ENCODE data around the gene C5orf52. TPM values are rescaled to one million over a fixed set of nuclear protein-coding genes. Genes with fewer than 3 reads are reported as not detected.
"Not testable (repeated sequence)": the region's sequence is repeated elsewhere in the genome, so short reads cannot be mapped to it uniquely, and the experiment has no call there.

C5orf52 gene
- total RNA-seq, 2 donors from 2014 or later: not detected

DNA sequence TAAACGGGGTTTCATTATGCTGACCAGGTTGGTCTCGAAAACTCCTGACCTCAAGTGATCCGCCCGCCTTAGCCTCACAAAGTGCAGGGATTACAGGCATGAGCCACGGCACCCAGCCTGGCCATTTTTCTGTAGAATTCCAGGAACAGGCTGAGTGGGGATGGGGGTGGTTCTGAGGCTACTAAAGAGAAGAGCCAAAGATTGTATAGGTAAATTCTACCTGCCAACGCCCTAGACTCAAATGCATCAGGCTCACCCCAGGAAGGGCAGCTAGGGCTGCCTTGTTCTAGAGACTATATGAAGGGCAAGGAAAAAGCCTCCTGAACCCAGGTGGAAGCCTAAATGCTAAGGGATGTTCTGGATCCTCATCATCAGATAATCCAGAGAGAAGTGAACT, 1.6 kb upstream of the C5orf52 start:
- Histone ChIP-seq H3K36me3 (no peaks in the 10 kb centered on the region), H3K27me3 (replicated peaks; ENCODE audit: insufficient read depth) (no peaks in the 10 kb centered on the region), H3K4me1 (ENCODE audit: control insufficient read depth in 1 of 2, low read depth in 2 of 2) (peaks cover 5 to 7% of the 10 kb centered on the region in 2 donors), H3K27ac (no peak overlapping the region), H3K9me3 (no peaks in the 10 kb centered on the region), H3K4me3 (no peak overlapping the region)
- no peak for ATAC-seq (ENCODE audit: insufficient number of reproducible peaks, low FRiP score, low read depth)
- no peak for DNase-seq (ENCODE audit: low spot score)
- TF ChIP-seq, protein P1, sequence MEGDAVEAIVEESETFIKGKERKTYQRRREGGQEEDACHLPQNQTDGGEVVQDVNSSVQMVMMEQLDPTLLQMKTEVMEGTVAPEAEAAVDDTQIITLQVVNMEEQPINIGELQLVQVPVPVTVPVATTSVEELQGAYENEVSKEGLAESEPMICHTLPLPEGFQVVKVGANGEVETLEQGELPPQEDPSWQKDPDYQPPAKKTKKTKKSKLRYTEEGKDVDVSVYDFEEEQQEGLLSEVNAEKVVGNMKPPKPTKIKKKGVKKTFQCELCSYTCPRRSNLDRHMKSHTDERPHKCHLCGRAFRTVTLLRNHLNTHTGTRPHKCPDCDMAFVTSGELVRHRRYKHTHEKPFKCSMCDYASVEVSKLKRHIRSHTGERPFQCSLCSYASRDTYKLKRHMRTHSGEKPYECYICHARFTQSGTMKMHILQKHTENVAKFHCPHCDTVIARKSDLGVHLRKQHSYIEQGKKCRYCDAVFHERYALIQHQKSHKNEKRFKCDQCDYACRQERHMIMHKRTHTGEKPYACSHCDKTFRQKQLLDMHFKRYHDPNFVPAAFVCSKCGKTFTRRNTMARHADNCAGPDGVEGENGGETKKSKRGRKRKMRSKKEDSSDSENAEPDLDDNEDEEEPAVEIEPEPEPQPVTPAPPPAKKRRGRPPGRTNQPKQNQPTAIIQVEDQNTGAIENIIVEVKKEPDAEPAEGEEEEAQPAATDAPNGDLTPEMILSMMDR (IDR thresholded peaks at IDR 0.05): no peak

DNA sequence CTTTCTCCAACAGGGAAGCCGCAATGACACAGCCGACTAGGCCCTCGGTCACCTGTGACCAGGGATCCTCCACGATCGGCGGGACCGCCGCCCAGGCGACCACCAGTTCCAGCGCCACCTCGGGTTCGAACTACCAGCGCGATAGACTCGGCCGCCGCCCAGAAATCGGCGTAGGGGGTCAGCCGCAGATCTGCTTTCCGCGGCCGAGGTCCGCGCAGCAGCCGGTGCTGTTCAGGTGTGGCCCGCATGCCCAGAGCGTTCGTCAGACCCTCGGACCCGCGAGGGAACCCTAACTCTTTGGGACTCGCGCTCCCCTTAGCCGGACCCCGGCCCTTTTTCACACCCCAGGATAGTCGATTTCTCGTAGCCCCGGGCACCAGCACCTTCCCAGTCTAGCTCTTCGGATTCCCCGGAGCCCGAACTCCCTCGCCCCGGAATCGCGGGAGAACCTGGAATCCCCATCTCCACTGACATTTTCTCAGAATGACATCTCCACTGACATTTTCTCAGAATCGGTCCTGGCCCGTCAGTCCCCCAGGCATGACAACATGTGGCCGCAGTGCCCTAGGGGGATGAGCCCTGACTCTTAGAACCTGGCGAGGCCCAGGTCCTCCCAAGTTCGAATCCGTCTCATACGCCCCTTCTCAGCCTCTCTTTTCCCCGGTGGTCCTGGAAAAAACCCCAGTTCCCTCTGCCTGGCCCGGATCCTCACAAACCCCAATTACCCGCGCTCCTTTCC, 428 bp downstream of the C5orf52 start:
- H3K4me3 ChIP-seq: peak overlapping the region; percentile 86
- peaks cover 5 to 7% of the 10 kb centered on the region in 2 donors for H3K4me1 ChIP-seq (ENCODE audit: control insufficient read depth in 1 of 2, low read depth in 2 of 2)
- TF ChIP-seq, protein P1 (IDR thresholded peaks at IDR 0.05): no peak
- no peaks in the 10 kb centered on the region for H3K9me3 ChIP-seq
- no peak for ATAC-seq (ENCODE audit: insufficient number of reproducible peaks, low FRiP score, low read depth)
- no peaks in the 10 kb centered on the region for H3K27me3 ChIP-seq (replicated peaks; ENCODE audit: insufficient read depth)
- no peak for DNase-seq (ENCODE audit: low spot score)
- H3K36me3 ChIP-seq: no peaks in the 10 kb centered on the region
- H3K27ac ChIP-seq: no peak overlapping the region

DNA sequence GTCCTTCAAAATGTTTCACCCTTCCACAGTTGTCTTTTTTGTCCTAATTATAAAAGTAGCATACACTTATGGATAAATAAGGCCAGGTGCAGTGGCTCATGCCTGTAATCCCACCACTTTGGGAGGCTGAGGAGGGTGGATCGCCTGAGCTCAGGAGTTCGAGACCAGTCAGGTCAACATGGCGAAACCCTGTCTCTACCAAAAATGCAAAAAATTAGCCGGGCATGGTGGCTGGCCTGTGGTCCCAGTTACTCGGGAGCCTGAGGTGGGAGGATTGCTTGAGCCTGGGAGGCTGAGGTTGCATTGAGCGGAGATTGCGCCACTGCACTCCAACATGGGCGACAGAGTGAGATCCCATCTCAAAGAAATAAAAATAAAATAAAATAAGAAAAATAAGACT, 1.6 kb downstream of the C5orf52 start:
- Histone ChIP-seq H3K27ac (no peak overlapping the region), H3K27me3 (replicated peaks; ENCODE audit: insufficient read depth) (no peaks in the 10 kb centered on the region), H3K36me3 (no peaks in the 10 kb centered on the region), H3K9me3 (no peaks in the 10 kb centered on the region), H3K4me1 (ENCODE audit: control insufficient read depth in 1 of 2, low read depth in 2 of 2) (peaks cover 5 to 7% of the 10 kb centered on the region in 2 donors), H3K4me3 (no peak overlapping the region)
- TF ChIP-seq, protein P1 (IDR thresholded peaks at IDR 0.05): no peak
- DNase-seq (ENCODE audit: low spot score): no peak
- ATAC-seq (ENCODE audit: insufficient number of reproducible peaks, low FRiP score, low read depth): no peak

DNA sequence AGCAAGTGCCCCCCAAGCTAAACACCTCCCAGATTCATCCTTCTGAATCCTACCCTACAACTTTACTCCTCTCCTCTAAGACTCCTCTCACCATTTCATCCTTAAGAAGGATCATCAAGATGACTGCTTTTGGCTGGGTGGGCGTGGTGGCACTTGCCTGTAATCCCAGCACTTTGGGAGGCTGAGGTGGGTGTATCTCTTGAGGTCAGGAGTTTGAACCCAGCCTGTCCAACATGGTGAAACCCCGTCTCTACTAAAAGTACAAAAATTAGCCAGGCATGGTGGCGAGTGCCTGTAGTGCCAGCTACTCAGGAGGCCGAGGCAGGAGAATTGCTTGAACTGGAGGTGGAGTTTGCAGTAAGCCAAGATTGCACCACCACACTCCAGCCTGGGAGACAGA, 3.0 kb downstream of the C5orf52 start:
- H3K4me3 ChIP-seq; H3K4me1 ChIP-seq (ENCODE audit: control insufficient read depth in 1 of 2, low read depth in 2 of 2); H3K27me3 ChIP-seq (replicated peaks; ENCODE audit: insufficient read depth); H3K27ac ChIP-seq; H3K36me3 ChIP-seq; H3K9me3 ChIP-seq; DNase-seq (ENCODE audit: low spot score); ATAC-seq (ENCODE audit: insufficient number of reproducible peaks, low FRiP score, low read depth): not testable (repeated sequence)

DNA sequence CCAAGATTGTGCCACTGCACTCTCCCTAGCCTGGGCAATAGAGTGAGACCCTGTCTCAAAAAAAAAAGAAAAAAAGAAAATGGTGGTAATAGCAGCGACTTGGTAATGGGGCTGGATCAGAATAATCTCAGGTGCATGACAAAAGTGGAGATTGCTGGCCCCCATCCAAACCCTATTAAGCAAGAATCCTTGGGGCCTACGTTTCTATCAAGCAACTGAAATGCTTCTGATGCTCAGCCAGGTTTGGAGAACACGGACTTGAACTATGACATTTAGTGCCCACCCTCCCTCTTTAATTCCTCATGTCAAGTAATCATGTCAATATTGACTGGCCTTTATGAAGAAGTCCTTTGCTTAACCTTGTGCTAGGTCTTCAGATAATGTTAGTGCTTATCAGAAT, 6.6 kb downstream of the C5orf52 start:
- Histone ChIP-seq H3K4me3 (no peak overlapping the region), H3K9me3 (no peaks in the 10 kb centered on the region), H3K27ac (no peak overlapping the region), H3K27me3 (replicated peaks; ENCODE audit: insufficient read depth) (no peaks in the 10 kb centered on the region), H3K36me3 (no peaks in the 10 kb centered on the region), H3K4me1 (ENCODE audit: control insufficient read depth in 1 of 2, low read depth in 2 of 2) (no peaks in the 10 kb centered on the region)
- TF ChIP-seq, protein P1 (IDR thresholded peaks at IDR 0.05): no peak
- ATAC-seq (ENCODE audit: insufficient number of reproducible peaks, low FRiP score, low read depth): no peak
- DNase-seq (ENCODE audit: low spot score): no peak

DNA sequence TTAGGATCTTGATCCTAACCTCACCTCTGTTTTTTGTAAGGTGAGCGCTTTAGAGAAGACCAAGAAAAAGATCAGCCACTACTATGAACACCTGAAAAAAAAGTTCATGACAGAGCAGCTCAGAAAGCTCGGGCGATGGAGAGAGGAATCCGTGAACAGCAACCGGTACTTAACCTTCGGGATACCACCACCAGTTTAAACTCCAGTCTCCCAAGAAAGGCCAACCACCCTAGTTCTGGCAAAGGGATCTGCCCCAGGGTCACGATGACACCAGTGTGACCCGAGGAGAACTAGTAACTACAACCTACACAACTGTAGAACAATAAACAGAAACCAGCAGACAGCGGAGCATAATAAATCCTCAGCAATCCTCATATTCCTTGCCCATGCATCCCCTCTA, 8.5 kb downstream of the C5orf52 start:
- TF ChIP-seq, protein P1 (IDR thresholded peaks at IDR 0.05): no peak
- Histone ChIP-seq H3K36me3 (no peaks in the 10 kb centered on the region), H3K4me1 (ENCODE audit: control insufficient read depth in 1 of 2, low read depth in 2 of 2) (no peaks in the 10 kb centered on the region), H3K9me3 (no peaks in the 10 kb centered on the region), H3K27me3 (replicated peaks; ENCODE audit: insufficient read depth) (no peaks in the 10 kb centered on the region), H3K27ac (no peak overlapping the region), H3K4me3 (no peak overlapping the region)
- ATAC-seq (ENCODE audit: insufficient number of reproducible peaks, low FRiP score, low read depth) (no peak), DNase-seq (ENCODE audit: low spot score) (no peak)

Measured in thoracic aorta (tissue), 2 donors.